GM12878 (cell line): ENCODE measurements around the gene NOS3. TPM values are rescaled to one million over a fixed set of nuclear protein-coding genes. Genes with fewer than 3 reads are reported as not detected.

Source experiments
- ATAC-seq: fragments of 200-7000 bp; cut with Tn5 transposase; 3 replicates; pipeline ENCODE4 v1.9.1; 2020; ENCODE audit warnings: mild to moderate bottlenecking, moderate library complexity
- BruUV-seq: library from RNA; stranded (reverse); fragments of 400-500 nt; replicated peaks from 2 replicates; lab custom pipeline; 2021; lab: Mats Ljungman, UMichigan
- CTCF ChIA-PET: fragments of 300-600 bp; sonication (Branson Sonifier 250); formaldehyde crosslinking; extraction: SDS; loops from one replicate; lab custom pipeline; 2021; ENCODE audit warnings: inconsistent platforms; lab: Yijun Ruan, JAX
- POLR2A ChIA-PET: fragments of 350-600 bp; formaldehyde crosslinking; extraction: SDS; loops from one replicate; lab custom pipeline; 2021; ENCODE audit warnings: inconsistent platforms; lab: Charles Lee
- RAD21 ChIA-PET: fragments of 300-600 bp; sonication (Branson Sonifier 250); formaldehyde crosslinking; loops from one replicate; lab custom pipeline; 2023; ENCODE audit warnings: antibody characterized with exemption; ENCODE audit not compliant: unreplicated experiment; lab: Charles Lee
- SMC1A ChIA-PET: fragments of 300-600 bp; sonication (Branson Sonifier 250); formaldehyde crosslinking; loops from one replicate; lab custom pipeline; 2023; ENCODE audit not compliant: unreplicated experiment, uncharacterized antibody; lab: Charles Lee
- DNase-seq: peaks from one replicate; pipeline ENCODE4 v3.0.0-alpha.2; 2011; ENCODE audit warnings: low read depth, low spot score
- FAIRE-seq: peaks from 3 replicates; lab custom pipeline; 2011; peaks lifted over from hg19 to GRCh38; lab: Jason Lieb, UNC
- H2AFZ ChIP-seq: 2 replicates; pipeline ENCODE4 v1.6.0; 2011; ENCODE audit warnings: low read depth, low read length, control low read depth; ENCODE audit not compliant: control insufficient read depth
- H3K27ac ChIP-seq: 2 replicates; pipeline ENCODE4 v1.5.1; 2011; ENCODE audit warnings: control low read depth; ENCODE audit not compliant: control insufficient read depth, insufficient read depth
- H3K27me3 ChIP-seq, 2 experiments: replicated peaks in 1 of 2; 2 replicates each; pipeline versions ENCODE4 v1.6.0 to v1.6.1; 2011; ENCODE audit warnings: low read length in 1 of 2; ENCODE audit not compliant: control insufficient read depth in 2 of 2, insufficient read depth in 2 of 2
- H3K36me3 ChIP-seq, 2 experiments: 2 replicates each; pipeline ENCODE4 v1.5.1; 2011; ENCODE audit warnings: low read length in 1 of 2; ENCODE audit not compliant: control insufficient read depth in 2 of 2, insufficient read depth in 2 of 2
- H3K4me1 ChIP-seq: 2 replicates; pipeline ENCODE4 v1.6.1; 2011; ENCODE audit warnings: mild to moderate bottlenecking, low read length, moderate library complexity, mixed read lengths; ENCODE audit not compliant: control insufficient read depth, insufficient read depth
- H3K4me2 ChIP-seq: 2 replicates; pipeline ENCODE4 v1.6.0; 2011; ENCODE audit warnings: control low read depth; ENCODE audit not compliant: control insufficient read depth, insufficient read depth
- H3K4me3 ChIP-seq: fragments of 200-600 bp; sonication (generic); 2 replicates; pipeline ENCODE4 v1.5.1; 2016
- H3K79me2 ChIP-seq: 2 replicates; pipeline ENCODE4 v1.6.0; 2011; ENCODE audit warnings: low read length; ENCODE audit not compliant: control insufficient read depth, insufficient read depth
- H3K9ac ChIP-seq: 2 replicates; pipeline ENCODE4 v1.8.0; 2011; ENCODE audit warnings: low read length, control low read depth, mixed read lengths; ENCODE audit not compliant: control insufficient read depth, insufficient read depth
- H3K9me3 ChIP-seq: replicated peaks from 3 replicates; pipeline ENCODE4 v1.5.1; 2011; ENCODE audit warnings: mild to moderate bottlenecking, low read length; ENCODE audit not compliant: control insufficient read depth, insufficient read depth
- H4K20me1 ChIP-seq: 2 replicates; pipeline ENCODE4 v1.6.0; 2011; ENCODE audit not compliant: control insufficient read depth, insufficient read depth
- ASH2L ChIP-seq: fragments of 300-600, 200-600 bp; sonication (generic); IDR thresholded peaks from 2 replicates; pipeline ENCODE4 v1.6.1; 2017; ENCODE audit warnings: low read depth, mild to moderate bottlenecking, borderline replicate concordance
- GATAD2B ChIP-seq: fragments of 450-650 bp; conservative IDR thresholded peaks from 2 replicates; pipeline ENCODE4 v1.6.1; 2017; ENCODE audit warnings: low read depth, mild to moderate bottlenecking, moderate library complexity
- IKZF1 ChIP-seq: fragments of 450-650 bp; conservative IDR thresholded peaks from 2 replicates; pipeline ENCODE4 v1.6.1; 2017; ENCODE audit warnings: antibody characterized with exemption, mild to moderate bottlenecking
- NFYB ChIP-seq: IDR thresholded peaks from 2 replicates; pipeline ENCODE4 v1.6.1; 2011; ENCODE audit warnings: low read depth, mild to moderate bottlenecking, low read length, improper control_type of control experiment, moderate library complexity; ENCODE audit not compliant: insufficient read depth
- RELB ChIP-seq: fragments of 450-650 bp; IDR thresholded peaks from 2 replicates; pipeline ENCODE4 v1.6.1; 2017; ENCODE audit warnings: low read depth, mild to moderate bottlenecking, moderate library complexity
- TARDBP ChIP-seq: IDR thresholded peaks from 2 replicates; pipeline ENCODE4 v1.6.1; 2016; ENCODE audit warnings: borderline replicate concordance
- USF2 ChIP-seq: IDR thresholded peaks from 2 replicates; pipeline ENCODE4 v1.6.1; 2011; ENCODE audit warnings: low read depth, low read length, improper control_type of control experiment, borderline replicate concordance
- ZSCAN29 ChIP-seq: fragments of 450-650 bp; IDR thresholded peaks from 2 replicates; pipeline ENCODE4 v1.6.1; 2017; ENCODE audit warnings: mild to moderate bottlenecking, moderate library complexity
- WGBS: methylation state at CpG from one replicate; pipeline ENCODE4 v1.1.6; 2016; ENCODE audit warnings: low lambda C conversion rate; ENCODE audit not compliant: insufficient replicate concordance, insufficient coverage; ENCODE audit errors: missing lambda C conversion rate; 5-methylcytosine and 5-hydroxymethylcytosine counted together
- in situ Hi-C: fragments of 300-500 bp; cut with MboI; formaldehyde crosslinking; loops from 9 replicates; pipeline ENCODE4 v1.14.3; 2018; ENCODE audit warnings: mixed read lengths
- intact Hi-C: fragments of 100-400 bp; cut with micrococcal nuclease; formaldehyde crosslinking; loops from one replicate; pipeline ENCODE4 v1.14.2; 2022; ENCODE audit not compliant: unreplicated experiment
- polyA plus RNA-seq, 11 experiments: library from polyadenylated mRNA; depleted of rRNA in 4 of 11; unstranded in 6 of 11; stranded (reverse) in 5 of 11; fragments of >200 nt; fragmentation: Nextera tagmentation in 4 of 11; fragmentation: Illumina TruSeq in 1 of 11; extraction: Ambion mirVana in 4 of 11; extraction: Trizol in 1 of 11; gene quantifications; 1 replicate in 1 of 11; 2 replicates in 10 of 11; pipeline versions ENCODE4 v1.2.1 to v1.2.3, GENCODE V29; 2011 to 2016; ENCODE audit warnings: inconsistent platforms in 2 of 11, missing spikeins in 2 of 11, low read depth in 1 of 11
- total RNA-seq, 4 experiments: library from RNA; depleted of rRNA in 3 of 4; stranded (reverse); fragments of >200 nt in 3 of 4; fragmentation: Illumina TruSeq in 1 of 4; extraction: Trizol in 1 of 4; gene quantifications; 2 replicates each; pipeline versions ENCODE4 v1.2.1 to v1.2.3, GENCODE V29; 2013 to 2021
- TF ChIP-seq, protein P1 (sequence below): fragments of 450-650 bp; IDR thresholded peaks from 2 replicates; pipeline ENCODE4 v1.6.1; 2017; ENCODE audit warnings: antibody characterized with exemption, mild to moderate bottlenecking, moderate library complexity
- TF ChIP-seq, protein P2 (sequence below): IDR thresholded peaks from 2 replicates; pipeline ENCODE4 v1.6.1; 2011; ENCODE audit warnings: borderline replicate concordance, low read depth, mild to moderate bottlenecking, moderate library complexity, mixed read lengths, low read length; ENCODE audit not compliant: insufficient read depth; ENCODE audit errors: extremely low read length
- TF ChIP-seq, protein P3 (sequence below): fragments of 450-650 bp; IDR thresholded peaks from 2 replicates; pipeline ENCODE4 v1.6.1; 2017; ENCODE audit warnings: mild to moderate bottlenecking, moderate library complexity
- TF ChIP-seq, protein P4 (sequence below): fragments of 450-650 bp; IDR thresholded peaks from 2 replicates; pipeline ENCODE4 v1.6.1; 2014; ENCODE audit warnings: mild to moderate bottlenecking

NOS3 gene
- total and polyA plus RNA-seq, 10 of the 15 experiments (the other 5 are each of a cell fraction or from before 2014, with no cell fraction given), result 0.06 to 0.92 (median 0.30) TPM; not detected in 3

- BruUV-seq, result no TSS peak
- CTCF ChIA-PET, result interaction anchor here (1.4 kb wide), 1 partner anchor 12 kb away, joined by 3 read pairs; no protein-coding TSS in a partner anchor
- Histone ChIP-seq H3K9me3 (no peaks in the 10 kb centered on the region), H3K4me1 (no peaks in the 10 kb centered on the region), H3K79me2 (no peaks in the 10 kb centered on the region), H3K27ac (no peak overlapping the region), H3K36me3 (no peaks in the 10 kb centered on the region), H4K20me1 (no peaks in the 10 kb centered on the region), H3K9ac (no peak overlapping the region), H2AFZ (no peak overlapping the region), H3K4me3 (no peak overlapping the region), H3K4me2 (no peak overlapping the region), H3K27me3 (no peaks in the 10 kb centered on the region)
- RAD21 ChIA-PET, result no interaction called here
- POLR2A ChIA-PET, result no interaction called here
- intact Hi-C loops, result no loop called here
- SMC1A ChIA-PET, result interaction anchor here (1.1 kb wide), 1 partner anchor 114 kb away, joined by 3 read pairs; no protein-coding TSS in a partner anchor
- 62% methylated on average over 8 of the region's 8 CpGs for WGBS
- ATAC-seq (no peak), DNase-seq (no peak), FAIRE-seq (no peak)
- in situ Hi-C loops, result no loop called here
- TF ChIP-seq ASH2L, result no peak
- TF ChIP-seq RELB, result no peak
- TF ChIP-seq GATAD2B, result no peak
- TF ChIP-seq, protein P1, sequence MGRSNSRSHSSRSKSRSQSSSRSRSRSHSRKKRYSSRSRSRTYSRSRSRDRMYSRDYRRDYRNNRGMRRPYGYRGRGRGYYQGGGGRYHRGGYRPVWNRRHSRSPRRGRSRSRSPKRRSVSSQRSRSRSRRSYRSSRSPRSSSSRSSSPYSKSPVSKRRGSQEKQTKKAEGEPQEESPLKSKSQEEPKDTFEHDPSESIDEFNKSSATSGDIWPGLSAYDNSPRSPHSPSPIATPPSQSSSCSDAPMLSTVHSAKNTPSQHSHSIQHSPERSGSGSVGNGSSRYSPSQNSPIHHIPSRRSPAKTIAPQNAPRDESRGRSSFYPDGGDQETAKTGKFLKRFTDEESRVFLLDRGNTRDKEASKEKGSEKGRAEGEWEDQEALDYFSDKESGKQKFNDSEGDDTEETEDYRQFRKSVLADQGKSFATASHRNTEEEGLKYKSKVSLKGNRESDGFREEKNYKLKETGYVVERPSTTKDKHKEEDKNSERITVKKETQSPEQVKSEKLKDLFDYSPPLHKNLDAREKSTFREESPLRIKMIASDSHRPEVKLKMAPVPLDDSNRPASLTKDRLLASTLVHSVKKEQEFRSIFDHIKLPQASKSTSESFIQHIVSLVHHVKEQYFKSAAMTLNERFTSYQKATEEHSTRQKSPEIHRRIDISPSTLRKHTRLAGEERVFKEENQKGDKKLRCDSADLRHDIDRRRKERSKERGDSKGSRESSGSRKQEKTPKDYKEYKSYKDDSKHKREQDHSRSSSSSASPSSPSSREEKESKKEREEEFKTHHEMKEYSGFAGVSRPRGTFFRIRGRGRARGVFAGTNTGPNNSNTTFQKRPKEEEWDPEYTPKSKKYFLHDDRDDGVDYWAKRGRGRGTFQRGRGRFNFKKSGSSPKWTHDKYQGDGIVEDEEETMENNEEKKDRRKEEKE, result no peak
- TF ChIP-seq TARDBP, result no peak
- TF ChIP-seq, protein P2, sequence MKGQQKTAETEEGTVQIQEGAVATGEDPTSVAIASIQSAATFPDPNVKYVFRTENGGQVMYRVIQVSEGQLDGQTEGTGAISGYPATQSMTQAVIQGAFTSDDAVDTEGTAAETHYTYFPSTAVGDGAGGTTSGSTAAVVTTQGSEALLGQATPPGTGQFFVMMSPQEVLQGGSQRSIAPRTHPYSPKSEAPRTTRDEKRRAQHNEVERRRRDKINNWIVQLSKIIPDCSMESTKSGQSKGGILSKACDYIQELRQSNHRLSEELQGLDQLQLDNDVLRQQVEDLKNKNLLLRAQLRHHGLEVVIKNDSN, result no peak
- no peak for TF ChIP-seq USF2
- TF ChIP-seq IKZF1, result no peak
- no peak for TF ChIP-seq NFYB
- TF ChIP-seq ZSCAN29, result no peak
- TF ChIP-seq, protein P3, sequence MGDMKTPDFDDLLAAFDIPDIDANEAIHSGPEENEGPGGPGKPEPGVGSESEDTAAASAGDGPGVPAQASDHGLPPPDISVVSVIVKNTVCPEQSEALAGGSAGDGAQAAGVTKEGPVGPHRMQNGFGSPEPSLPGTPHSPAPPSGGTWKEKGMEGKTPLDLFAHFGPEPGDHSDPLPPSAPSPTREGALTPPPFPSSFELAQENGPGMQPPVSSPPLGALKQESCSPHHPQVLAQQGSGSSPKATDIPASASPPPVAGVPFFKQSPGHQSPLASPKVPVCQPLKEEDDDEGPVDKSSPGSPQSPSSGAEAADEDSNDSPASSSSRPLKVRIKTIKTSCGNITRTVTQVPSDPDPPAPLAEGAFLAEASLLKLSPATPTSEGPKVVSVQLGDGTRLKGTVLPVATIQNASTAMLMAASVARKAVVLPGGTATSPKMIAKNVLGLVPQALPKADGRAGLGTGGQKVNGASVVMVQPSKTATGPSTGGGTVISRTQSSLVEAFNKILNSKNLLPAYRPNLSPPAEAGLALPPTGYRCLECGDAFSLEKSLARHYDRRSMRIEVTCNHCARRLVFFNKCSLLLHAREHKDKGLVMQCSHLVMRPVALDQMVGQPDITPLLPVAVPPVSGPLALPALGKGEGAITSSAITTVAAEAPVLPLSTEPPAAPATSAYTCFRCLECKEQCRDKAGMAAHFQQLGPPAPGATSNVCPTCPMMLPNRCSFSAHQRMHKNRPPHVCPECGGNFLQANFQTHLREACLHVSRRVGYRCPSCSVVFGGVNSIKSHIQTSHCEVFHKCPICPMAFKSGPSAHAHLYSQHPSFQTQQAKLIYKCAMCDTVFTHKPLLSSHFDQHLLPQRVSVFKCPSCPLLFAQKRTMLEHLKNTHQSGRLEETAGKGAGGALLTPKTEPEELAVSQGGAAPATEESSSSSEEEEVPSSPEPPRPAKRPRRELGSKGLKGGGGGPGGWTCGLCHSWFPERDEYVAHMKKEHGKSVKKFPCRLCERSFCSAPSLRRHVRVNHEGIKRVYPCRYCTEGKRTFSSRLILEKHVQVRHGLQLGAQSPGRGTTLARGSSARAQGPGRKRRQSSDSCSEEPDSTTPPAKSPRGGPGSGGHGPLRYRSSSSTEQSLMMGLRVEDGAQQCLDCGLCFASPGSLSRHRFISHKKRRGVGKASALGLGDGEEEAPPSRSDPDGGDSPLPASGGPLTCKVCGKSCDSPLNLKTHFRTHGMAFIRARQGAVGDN, result no peak
- TF ChIP-seq, protein P4, sequence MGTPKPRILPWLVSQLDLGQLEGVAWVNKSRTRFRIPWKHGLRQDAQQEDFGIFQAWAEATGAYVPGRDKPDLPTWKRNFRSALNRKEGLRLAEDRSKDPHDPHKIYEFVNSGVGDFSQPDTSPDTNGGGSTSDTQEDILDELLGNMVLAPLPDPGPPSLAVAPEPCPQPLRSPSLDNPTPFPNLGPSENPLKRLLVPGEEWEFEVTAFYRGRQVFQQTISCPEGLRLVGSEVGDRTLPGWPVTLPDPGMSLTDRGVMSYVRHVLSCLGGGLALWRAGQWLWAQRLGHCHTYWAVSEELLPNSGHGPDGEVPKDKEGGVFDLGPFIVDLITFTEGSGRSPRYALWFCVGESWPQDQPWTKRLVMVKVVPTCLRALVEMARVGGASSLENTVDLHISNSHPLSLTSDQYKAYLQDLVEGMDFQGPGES, result no peak
These were observed 6.3 kb downstream of the NOS3 start for GRCh38 chr7:150997075-150997511.
